G401 (cell line): ENCODE results near the gene SNX24. TPM values are rescaled to one million over a fixed set of nuclear protein-coding genes. Genes with fewer than 3 reads are reported as not detected.

ENCODE experiments used
- DNase-seq: peaks from one replicate; pipeline ENCODE4 v3.0.0-alpha.2; 2015; ENCODE audit warnings: low spot score
- in situ Hi-C: cut with HindIII; loops from 2 replicates; pipeline ENCODE4 v1.10.0; 2016; ENCODE audit warnings: low sequenced_read_pairs, mixed read lengths
- total RNA-seq: library from RNA; depleted of rRNA; stranded (reverse); fragments of >200 nt; shearing (Covaris generic); gene quantifications from 2 replicates; pipeline ENCODE4 v1.2.3, GENCODE V29; 2014; rRNA removed

The SNX24 gene
- total RNA-seq, 1 experiment from 2014 or later = 20.9 TPM

DNA sequence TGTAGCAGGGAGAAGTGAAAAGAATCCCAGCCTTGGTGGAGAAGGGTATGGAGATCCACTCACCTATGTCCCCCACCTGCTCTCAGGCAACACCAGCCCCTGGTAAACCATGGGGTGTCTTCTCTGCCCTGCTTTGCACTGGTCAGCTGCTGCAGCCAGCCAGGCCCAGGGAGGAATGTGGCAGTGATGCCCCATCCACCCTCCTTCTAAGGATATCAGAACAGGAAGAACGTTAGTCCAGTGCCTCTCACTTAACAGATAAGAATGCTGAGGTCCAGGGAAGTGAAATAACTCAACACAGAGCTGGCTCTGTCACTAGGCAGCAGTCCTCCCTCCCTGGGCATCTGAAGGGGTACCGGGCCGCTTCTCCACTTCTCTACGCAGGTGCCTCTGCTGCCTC is 200.8 kb downstream of the SNX24 start:
- in situ Hi-C loops = no loop called here
- DNase-seq = no peak

DNA sequence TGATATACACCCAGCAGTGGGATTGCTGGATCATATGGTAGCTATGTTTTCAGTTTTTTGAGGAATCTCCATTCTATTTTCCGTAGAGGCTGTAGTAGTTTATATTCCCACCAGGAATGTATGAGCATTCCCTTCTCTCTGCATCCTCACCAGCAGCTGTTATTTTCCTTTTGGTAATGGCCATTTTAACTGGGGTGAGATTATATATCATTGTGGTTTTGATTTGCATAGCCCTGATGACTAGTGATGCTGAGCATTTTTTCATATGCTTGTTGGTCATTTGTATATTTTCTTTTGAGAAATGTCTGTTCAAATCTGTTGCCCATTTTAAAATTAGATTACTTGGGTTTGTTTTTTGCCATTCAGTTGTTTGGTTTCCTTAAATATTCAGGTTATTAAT is 202.3 kb downstream of the SNX24 start:
- in situ Hi-C loops = no loop called here

DNA sequence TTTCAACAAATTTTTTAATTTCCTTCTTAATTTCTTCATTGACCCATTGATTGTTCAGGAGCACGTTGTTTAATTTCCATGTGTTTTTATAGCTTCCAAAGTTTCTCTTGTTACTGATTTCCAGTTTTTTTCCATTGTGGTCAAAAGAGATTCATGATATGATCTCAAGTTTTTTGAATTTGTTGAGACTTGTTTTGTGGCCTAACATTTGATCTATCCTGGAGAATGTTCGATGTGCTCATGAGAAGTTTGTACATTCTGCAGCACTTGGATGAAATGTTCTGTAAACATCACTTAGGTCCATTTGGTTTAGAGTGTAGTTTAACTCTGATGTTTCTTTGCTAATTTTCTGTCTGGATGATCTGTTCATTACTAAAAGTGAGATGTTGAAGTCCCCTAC is 205.8 kb downstream of the SNX24 start:
- no peak for DNase-seq
- in situ Hi-C loops = no loop called here

More for the DNA sequence above, 202.3 kb downstream of the SNX24 start:
- no peak for DNase-seq

Other genes with a start within 250 kb of the SNX24 start
- gene SNX2, start 70.5 kb upstream of the SNX24 start, total RNA-seq = 77.4 and 89.8 TPM in 2 replicates
- 2.3 and 4.1 TPM in 2 replicates for gene PPIC, start 191.1 kb downstream of the SNX24 start, total RNA-seq
- gene PRDM6, start 243.6 kb downstream of the SNX24 start, total RNA-seq = not detected in 2 replicates